GM12865 (cell line): ENCODE measurements around the gene SH3BP1.

ENCODE experiments used
- DNase-seq: peaks from one replicate; pipeline ENCODE4 v3.0.0; 2010; ENCODE audit warnings: low read depth
- H3K4me3 ChIP-seq: 2 replicates; pipeline ENCODE4 v1.5.1; 2011; ENCODE audit warnings: mild to moderate bottlenecking, low read depth, low read length, control low read depth
- TF ChIP-seq, protein P1 (sequence below): IDR thresholded peaks from 2 replicates; pipeline ENCODE4 v1.5.1; 2011; ENCODE audit warnings: low read length, control low read depth, low read depth, inconsistent platforms; ENCODE audit not compliant: insufficient read depth; ENCODE audit errors: missing control alignments

Gene SH3BP1

DNA sequence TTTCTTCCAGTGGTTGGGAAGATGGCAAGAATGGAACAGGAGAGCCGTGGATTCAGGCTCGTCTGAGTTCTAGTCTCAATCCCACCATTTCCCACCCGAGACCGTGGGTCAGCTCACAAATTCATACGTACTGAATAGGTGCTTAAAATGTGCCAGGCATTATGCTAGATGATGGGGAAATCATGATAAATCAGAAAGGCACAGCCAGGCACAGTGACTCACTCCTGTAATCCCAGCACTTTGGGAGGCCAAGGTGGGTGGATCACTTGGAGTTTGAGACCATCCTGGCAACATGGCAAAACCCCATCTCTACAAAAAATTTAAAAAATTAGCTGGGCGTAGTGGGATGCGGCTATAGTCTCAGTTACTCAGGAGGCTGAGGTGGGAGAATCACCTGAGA lies 64.4 kb downstream of the SH3BP1 start:
- TF ChIP-seq, protein P1, sequence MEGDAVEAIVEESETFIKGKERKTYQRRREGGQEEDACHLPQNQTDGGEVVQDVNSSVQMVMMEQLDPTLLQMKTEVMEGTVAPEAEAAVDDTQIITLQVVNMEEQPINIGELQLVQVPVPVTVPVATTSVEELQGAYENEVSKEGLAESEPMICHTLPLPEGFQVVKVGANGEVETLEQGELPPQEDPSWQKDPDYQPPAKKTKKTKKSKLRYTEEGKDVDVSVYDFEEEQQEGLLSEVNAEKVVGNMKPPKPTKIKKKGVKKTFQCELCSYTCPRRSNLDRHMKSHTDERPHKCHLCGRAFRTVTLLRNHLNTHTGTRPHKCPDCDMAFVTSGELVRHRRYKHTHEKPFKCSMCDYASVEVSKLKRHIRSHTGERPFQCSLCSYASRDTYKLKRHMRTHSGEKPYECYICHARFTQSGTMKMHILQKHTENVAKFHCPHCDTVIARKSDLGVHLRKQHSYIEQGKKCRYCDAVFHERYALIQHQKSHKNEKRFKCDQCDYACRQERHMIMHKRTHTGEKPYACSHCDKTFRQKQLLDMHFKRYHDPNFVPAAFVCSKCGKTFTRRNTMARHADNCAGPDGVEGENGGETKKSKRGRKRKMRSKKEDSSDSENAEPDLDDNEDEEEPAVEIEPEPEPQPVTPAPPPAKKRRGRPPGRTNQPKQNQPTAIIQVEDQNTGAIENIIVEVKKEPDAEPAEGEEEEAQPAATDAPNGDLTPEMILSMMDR = no peak
- no peak overlapping the region for H3K4me3 ChIP-seq
- DNase-seq = no peak

DNA sequence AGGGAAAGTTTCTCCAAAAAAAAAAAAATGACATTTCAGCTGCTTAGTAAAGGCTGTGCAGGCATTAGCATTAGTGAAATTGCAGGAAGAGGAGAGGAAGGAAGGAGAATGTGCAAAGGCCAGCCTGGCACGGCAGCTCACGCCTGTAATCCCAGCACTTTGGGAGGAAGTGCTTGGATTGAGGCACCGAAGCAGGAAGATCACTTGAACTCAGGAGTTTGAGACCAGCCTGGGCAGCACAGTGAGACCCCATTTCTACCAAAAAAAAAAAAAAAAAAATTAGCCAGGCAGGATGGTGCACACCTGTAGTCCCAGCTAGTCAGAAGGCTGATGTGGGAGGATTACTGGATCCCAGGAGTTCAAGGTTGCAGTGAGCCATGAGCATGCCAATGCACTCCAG lies 65.2 kb downstream of the SH3BP1 start:
- no peak for DNase-seq
- no peak overlapping the region for H3K4me3 ChIP-seq
- TF ChIP-seq, protein P1 = no peak

DNA sequence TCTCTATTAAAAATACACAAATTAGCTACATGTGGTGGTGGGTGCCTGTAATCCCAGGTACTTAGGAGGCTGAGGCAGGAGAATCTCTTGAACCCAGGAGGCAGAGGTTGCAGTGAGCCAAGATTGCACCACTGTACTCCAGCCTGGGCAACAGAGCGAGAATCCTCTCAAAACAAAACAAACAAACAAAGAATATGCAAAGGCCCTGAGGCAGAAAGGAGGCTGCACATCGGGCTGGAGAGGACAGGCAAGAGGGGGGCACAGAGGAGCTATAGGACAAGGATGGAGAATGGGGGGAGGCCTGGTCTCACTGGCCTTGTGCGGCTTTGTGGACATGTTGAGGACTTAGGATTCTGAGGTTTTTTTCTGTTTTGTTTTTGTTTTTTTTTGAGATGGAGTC lies 65.7 kb downstream of the SH3BP1 start:
- TF ChIP-seq, protein P1 = no peak
- H3K4me3 ChIP-seq = no peak overlapping the region
- DNase-seq = no peak
